Endothelial cell of umbilical vein (primary cell): Measurements from ENCODE around the gene APBA3. TPM values are rescaled to one million over a fixed set of nuclear protein-coding genes. Genes with fewer than 3 reads are reported as not detected.

Source experiments
- BruUV-seq: library from RNA; stranded (reverse); fragments of 400-500 nt; replicated peaks from 2 replicates; lab custom pipeline; 2021; lab: Mats Ljungman, UMichigan
- CTCF ChIA-PET: fragments of 300-600, 350-600 bp; sonication (Branson Sonifier 250); formaldehyde crosslinking; loops from one replicate; lab custom pipeline; 2021; ENCODE audit warnings: antibody characterized with exemption, inconsistent platforms; lab: Charles Lee
- POLR2A ChIA-PET: fragments of 300-600, 350-600 bp; sonication (Branson Sonifier 250); formaldehyde crosslinking; loops from one replicate; lab custom pipeline; 2021; ENCODE audit warnings: antibody characterized with exemption, inconsistent platforms; lab: Charles Lee
- DNase-seq: peaks from one replicate; pipeline ENCODE4 v3.0.0-alpha.2; 2011; ENCODE audit warnings: low read depth, low spot score
- FAIRE-seq: peaks from 2 replicates; lab custom pipeline; 2011; peaks lifted over from hg19 to GRCh38; lab: Jason Lieb, UNC
- H2AFZ ChIP-seq: 2 replicates; pipeline ENCODE4 v1.6.0; 2012; ENCODE audit warnings: low read depth, low read length, control low read depth, inconsistent platforms
- H3K27ac ChIP-seq: 2 replicates; pipeline ENCODE4 v1.5.1; 2011; ENCODE audit warnings: low read depth, mild to moderate bottlenecking, control low read depth, low read length, moderate library complexity; ENCODE audit not compliant: insufficient read depth
- H3K27me3 ChIP-seq, 2 experiments: 2 replicates each; pipeline versions ENCODE4 v1.6.0 to v1.6.1; 2011; ENCODE audit warnings: low read length in 2 of 2, mixed read lengths in 1 of 2; ENCODE audit not compliant: control insufficient read depth in 2 of 2, insufficient read depth in 2 of 2
- H3K36me3 ChIP-seq, 2 experiments: 2 replicates in 1 of 2; 3 replicates in 1 of 2; pipeline ENCODE4 v1.5.1; 2011; ENCODE audit warnings: low read length in 2 of 2, mild to moderate bottlenecking in 1 of 2, moderate library complexity in 1 of 2; ENCODE audit not compliant: control insufficient read depth in 2 of 2, insufficient read depth in 2 of 2; ENCODE audit errors: extremely low read depth in 1 of 2
- H3K4me1 ChIP-seq: 3 replicates; pipeline ENCODE4 v1.5.1; 2011; ENCODE audit warnings: mild to moderate bottlenecking, low read length; ENCODE audit not compliant: control insufficient read depth, insufficient read depth; ENCODE audit errors: extremely low read depth
- H3K4me2 ChIP-seq: 2 replicates; pipeline ENCODE4 v1.6.1; 2011; ENCODE audit warnings: low read length, control low read depth, mixed read lengths; ENCODE audit not compliant: insufficient read depth
- H3K4me3 ChIP-seq, 3 experiments: fragments of 200-600 bp in 1 of 3; sonication (generic), shearing (Covaris generic) in 1 of 3; replicated peaks in 1 of 3; 2 replicates each; pipeline ENCODE4 v1.5.1; 2011 to 2016; ENCODE audit warnings: control low read depth in 3 of 3, low read length in 3 of 3, mild to moderate bottlenecking in 2 of 3, inconsistent platforms in 1 of 3, low read depth in 1 of 3, moderate library complexity in 1 of 3; ENCODE audit not compliant: insufficient read depth in 1 of 3
- H3K79me2 ChIP-seq: 2 replicates; pipeline ENCODE4 v1.6.0; 2012; ENCODE audit warnings: low read length, inconsistent platforms; ENCODE audit not compliant: control insufficient read depth, insufficient read depth
- H3K9ac ChIP-seq: replicated peaks from 2 replicates; pipeline ENCODE3; 2011; ENCODE audit warnings: low read length, control low read depth; ENCODE audit not compliant: insufficient read depth; ENCODE audit errors: extremely low read depth
- H3K9me1 ChIP-seq: replicated peaks from 3 replicates; pipeline ENCODE4 v1.6.0; 2011; ENCODE audit warnings: mild to moderate bottlenecking, low read length; ENCODE audit not compliant: control insufficient read depth, insufficient read depth; ENCODE audit errors: extremely low read depth
- H3K9me3 ChIP-seq: replicated peaks from 2 replicates; pipeline ENCODE4 v1.5.1; 2012; ENCODE audit warnings: low read length, inconsistent platforms; ENCODE audit not compliant: control insufficient read depth, insufficient read depth
- H4K20me1 ChIP-seq: replicated peaks from 2 replicates; pipeline ENCODE3; 2011; ENCODE audit warnings: mild to moderate bottlenecking, low read length; ENCODE audit not compliant: control insufficient read depth, insufficient read depth; ENCODE audit errors: extremely low read depth
- CTCF ChIP-seq, 2 donors: IDR thresholded peaks; 1 replicate in 1 of 2; 2 replicates in 1 of 2; pipeline ENCODE4 v1.5.1; 2011; ENCODE audit warnings: low read length in 2 of 2, mild to moderate bottlenecking in 2 of 2, moderate library complexity in 2 of 2, control low read depth in 1 of 2, inconsistent platforms in 1 of 2, low read depth in 1 of 2; ENCODE audit not compliant: insufficient read depth in 1 of 2; ENCODE audit errors: extremely low read depth in 1 of 2
- EZH2 ChIP-seq: IDR thresholded peaks from 2 replicates; pipeline ENCODE4 v1.6.1; 2012; ENCODE audit warnings: borderline replicate concordance, low read depth, mild to moderate bottlenecking, moderate library complexity, low read length, inconsistent platforms; ENCODE audit not compliant: severe bottlenecking
- FOS ChIP-seq: IDR thresholded peaks from 2 replicates; pipeline ENCODE4 v1.6.1; 2011; ENCODE audit warnings: mild to moderate bottlenecking, low read length, moderate library complexity, borderline replicate concordance; ENCODE audit not compliant: insufficient read depth
- GATA2 ChIP-seq: IDR thresholded peaks from 2 replicates; pipeline ENCODE4 v1.7.0; 2011; ENCODE audit warnings: low read depth, mild to moderate bottlenecking, moderate library complexity, mixed read lengths, low read length; ENCODE audit not compliant: insufficient read length, insufficient read depth
- JUN ChIP-seq: IDR thresholded peaks from 2 replicates; pipeline ENCODE4 v1.6.1; 2011; ENCODE audit warnings: borderline replicate concordance, low read depth; ENCODE audit not compliant: insufficient read length, insufficient read depth
- MAX ChIP-seq: IDR thresholded peaks from 2 replicates; pipeline ENCODE4 v1.6.1; 2011; ENCODE audit not compliant: insufficient read depth, insufficient read length
- MYC ChIP-seq: IDR thresholded peaks from one replicate; pipeline ENCODE4 v1.6.1; 2011; ENCODE audit warnings: mild to moderate bottlenecking, low read depth, low read length
- POLR2A ChIP-seq: IDR thresholded peaks from 2 replicates; pipeline ENCODE4 v1.6.1; 2012; ENCODE audit warnings: low read depth, mild to moderate bottlenecking, control low read depth, low read length
- POLR2AphosphoS5 ChIP-seq: IDR thresholded peaks from 2 replicates; pipeline ENCODE4 v1.6.1; 2012; ENCODE audit warnings: low read depth, mild to moderate bottlenecking, control low read depth, low read length, moderate library complexity; ENCODE audit not compliant: insufficient read depth
- dilution Hi-C: fragments of 300-500 bp; cut with MboI; formaldehyde crosslinking; loops from one replicate; pipeline ENCODE4 v1.15.0; 2019; ENCODE audit warnings: low sequenced_read_pairs; ENCODE audit not compliant: extremely low pct_ligation_motif_present
- intact Hi-C: fragments of 100-400 bp; cut with micrococcal nuclease; formaldehyde crosslinking; loops from one replicate; pipeline ENCODE4 v1.10.0; 2022
- polyA plus RNA-seq, 4 experiments: library from polyadenylated mRNA; depleted of rRNA in 3 of 4; stranded (reverse) in 3 of 4; unstranded in 1 of 4; fragments of >200 nt; gene quantifications; 2 replicates each; pipeline versions ENCODE4 v1.2.1 to v1.2.3, GENCODE V29; 2011 to 2012; ENCODE audit warnings: missing spikeins in 1 of 4
- total RNA-seq: library from RNA; stranded (reverse); gene quantifications from 2 replicates; pipeline ENCODE4 v1.2.3, GENCODE V29; 2021

APBA3 gene
- total and polyA plus RNA-seq, 2 donors (not counting 3 experiments of a cell fraction or from before 2014, with no cell fraction given) = 23.4 to 25.1 TPM

- no peak overlapping the region for H3K4me2 ChIP-seq
- H3K4me1 ChIP-seq = peaks cover 6% of the 10 kb centered on the region
- no peaks in the 10 kb centered on the region for H4K20me1 ChIP-seq
- H3K9me1 ChIP-seq = no peaks in the 10 kb centered on the region
- DNase-seq (no peak), FAIRE-seq (no peak)
- H3K36me3 ChIP-seq = peaks cover 2 to 8% of the 10 kb centered on the region in 2 experiments
- no peak overlapping the region for H2AFZ ChIP-seq
- H3K27me3 ChIP-seq = no peaks in the 10 kb centered on the region
- H3K9ac ChIP-seq = no peak overlapping the region
- H3K9me3 ChIP-seq = no peaks in the 10 kb centered on the region
- dilution Hi-C loops = no loop called here
- ChIA-PET POLR2A (no interaction called here), CTCF (interaction anchor here (0.7 to 0.8 kb wide), 2 partner anchors 8 to 51 kb away, joined by 3 read pairs; partner anchors contain the start of gene MRPL54)
- no peak overlapping the region for H3K27ac ChIP-seq
- no TSS peak for BruUV-seq
- TF ChIP-seq POLR2A (no peak), MAX (no peak), POLR2AphosphoS5 (no peak), CTCF (IDR thresholded peaks at IDR 0.05; ENCODE audit: extremely low read depth in 1 of 2, insufficient read depth in 1 of 2, low read depth in 1 of 2, low read length in 2 of 2) (no peak), GATA2 (no peak), FOS (no peak), EZH2 (no peak), JUN (no peak), MYC (no peak)
- no peaks in the 10 kb centered on the region for H3K79me2 ChIP-seq
- intact Hi-C loops = no loop called here
- no peak overlapping the region for H3K4me3 ChIP-seq
Measured at GRCh38 chr19:3770136-3770999, 8.9 kb upstream of the APBA3 start.
